CD4-positive, alpha-beta memory T cell (primary cell): ENCODE data around the gene DARS1. TPM values are rescaled to one million over a fixed set of nuclear protein-coding genes. Genes with fewer than 3 reads are reported as not detected.
A peak's percentile ranks its signal among the peaks of the same experiment; 100 is the strongest.

Experiments
- CTCF ChIA-PET: fragments of 350-600 bp; sonication (Branson Sonifier 250); formaldehyde crosslinking; loops from one replicate; lab custom pipeline; 2021; ENCODE audit warnings: inconsistent platforms; ENCODE audit not compliant: partially characterized antibody; lab: Charles Lee
- POLR2A ChIA-PET: fragments of 350-600 bp; sonication (Branson Sonifier 250); formaldehyde crosslinking; loops from one replicate; lab custom pipeline; 2021; ENCODE audit not compliant: partially characterized antibody; lab: Charles Lee
- DNase-seq, 5 donors: peaks; one replicate each; pipeline versions ENCODE4 v3.0.0 to v3.0.0-alpha.2; 2020 to 2022; ENCODE audit warnings: mixed read lengths in 1 of 5
- H3K27ac ChIP-seq: one replicate; pipeline ENCODE4 v1.7.0; 2013; ENCODE audit warnings: low read depth, low read length
- H3K27me3 ChIP-seq: 2 replicates; pipeline ENCODE4 v1.7.0; 2013; ENCODE audit warnings: mild to moderate bottlenecking, low read length, moderate library complexity; ENCODE audit not compliant: insufficient read depth
- H3K36me3 ChIP-seq: 2 replicates; pipeline ENCODE4 v1.7.0; 2013; ENCODE audit warnings: mild to moderate bottlenecking, low read length, moderate library complexity; ENCODE audit not compliant: insufficient read depth
- H3K4me1 ChIP-seq: 2 replicates; pipeline ENCODE4 v1.7.0; 2013; ENCODE audit warnings: mild to moderate bottlenecking, low read length, moderate library complexity; ENCODE audit not compliant: insufficient read depth
- H3K4me3 ChIP-seq, 2 donors: one replicate each; pipeline ENCODE4 v1.7.0; 2013; ENCODE audit warnings: low read length in 2 of 2, mild to moderate bottlenecking in 1 of 2
- H3K9me3 ChIP-seq, 2 donors: one replicate each; pipeline ENCODE4 v1.7.0; 2013; ENCODE audit warnings: low read length in 2 of 2, control low read depth in 1 of 2; ENCODE audit not compliant: control insufficient read depth in 1 of 2
- H3K27ac Mint-ChIP-seq, 7 donors: one replicate each; pipeline ENCODE4 v1.8.0; 2020 to 2021; ENCODE audit warnings: mixed read lengths in 7 of 7, mild to moderate bottlenecking in 6 of 7, inconsistent platforms in 3 of 7, moderate library complexity in 3 of 7
- H3K27me3 Mint-ChIP-seq, 2 donors: one replicate each; pipeline ENCODE4 v1.8.0; 2020 to 2021; ENCODE audit warnings: mixed read lengths in 2 of 2
- H3K36me3 Mint-ChIP-seq, 2 donors: one replicate each; pipeline ENCODE4 v1.8.0; 2020 to 2021; ENCODE audit warnings: mixed read lengths in 2 of 2, inconsistent platforms in 1 of 2, mild to moderate bottlenecking in 1 of 2
- H3K4me1 Mint-ChIP-seq, 4 donors: one replicate each; pipeline ENCODE4 v1.8.0; 2020 to 2021; ENCODE audit warnings: mixed read lengths in 4 of 4, mild to moderate bottlenecking in 1 of 4
- H3K4me3 Mint-ChIP-seq, 8 donors: one replicate each; pipeline ENCODE4 v1.8.0; 2020 to 2021; ENCODE audit warnings: mixed read lengths in 8 of 8, mild to moderate bottlenecking in 7 of 8, moderate library complexity in 6 of 8, inconsistent platforms in 3 of 8
- H3K9me3 Mint-ChIP-seq, 8 donors: one replicate each; pipeline ENCODE4 v1.8.0; 2020 to 2021; ENCODE audit warnings: mixed read lengths in 8 of 8, mild to moderate bottlenecking in 5 of 8, inconsistent platforms in 3 of 8, moderate library complexity in 1 of 8
- intact Hi-C: fragments of 100-400 bp; cut with micrococcal nuclease; formaldehyde crosslinking; loops from one replicate; pipeline ENCODE4 v1.15.1; 2023
- polyA plus RNA-seq, 2 donors: library from polyadenylated mRNA; unstranded; fragments of 300-500 nt; fragmentation: Illumina TruSeq; gene quantifications; one replicate each; pipeline ENCODE4 v1.2.3, GENCODE V29; 2021
- total RNA-seq, 2 experiments: library from RNA; stranded (reverse); gene quantifications; one replicate each; pipeline ENCODE4 v1.2.3, GENCODE V29; 2021

DARS1 gene
- total and polyA plus RNA-seq, 4 experiments from 2014 or later = 84.9 to 230 (median 99.7) TPM

- H3K9me3 ChIP-seq = no peaks in the 10 kb centered on the region
- DNase-seq = peak in 4 of 5 donors; percentile 46 to 59 (median 54)
- Mint-ChIP-seq H3K9me3 (no peaks in the 10 kb centered on the region), H3K4me3 (no peak overlapping the region), H3K4me1 (peaks cover 0 to 8% (median 3%) of the 10 kb centered on the region in 4 donors), H3K36me3 (peaks cover 9 to 20% of the 10 kb centered on the region in 2 donors), H3K27ac (peak overlapping the region in 5 of 7 donors; percentile 1 to 86 (median 74)), H3K27me3 (no peaks in the 10 kb centered on the region)
- POLR2A ChIA-PET = interaction anchor here (1.0 to 5.0 kb wide), 2 partner anchors 203 to 467 kb away, joined by 5 to 44 read pairs; no protein-coding TSS in a partner anchor
- no peaks in the 10 kb centered on the region for H3K4me1 ChIP-seq
- H3K27me3 ChIP-seq = no peaks in the 10 kb centered on the region
- H3K36me3 ChIP-seq = peaks cover 9% of the 10 kb centered on the region
- no peak overlapping the region for H3K27ac ChIP-seq
- intact Hi-C loops = loop anchor here (1.0 to 5.0 kb wide), 7 partner anchors 46 to 468 kb away; no protein-coding TSS in a partner anchor
- CTCF ChIA-PET = interaction anchor here (1.4 to 7.4 kb wide), 2 partner anchors 466 to 474 kb away, joined by 4 to 487 read pairs; no protein-coding TSS in a partner anchor
- H3K4me3 ChIP-seq = no peak overlapping the region
Observed at GRCh38 chr2:135916207-135916606, 69.2 kb downstream of the DARS1 start.

GRCh38 chr2:135914485-135914884 is 70.9 kb downstream of the DARS1 start:
- H3K27me3 Mint-ChIP-seq = no peaks in the 10 kb centered on the region
- peak overlapping the region in 2 of 7 donors; percentile 31 to 71 for H3K27ac Mint-ChIP-seq

DNA sequence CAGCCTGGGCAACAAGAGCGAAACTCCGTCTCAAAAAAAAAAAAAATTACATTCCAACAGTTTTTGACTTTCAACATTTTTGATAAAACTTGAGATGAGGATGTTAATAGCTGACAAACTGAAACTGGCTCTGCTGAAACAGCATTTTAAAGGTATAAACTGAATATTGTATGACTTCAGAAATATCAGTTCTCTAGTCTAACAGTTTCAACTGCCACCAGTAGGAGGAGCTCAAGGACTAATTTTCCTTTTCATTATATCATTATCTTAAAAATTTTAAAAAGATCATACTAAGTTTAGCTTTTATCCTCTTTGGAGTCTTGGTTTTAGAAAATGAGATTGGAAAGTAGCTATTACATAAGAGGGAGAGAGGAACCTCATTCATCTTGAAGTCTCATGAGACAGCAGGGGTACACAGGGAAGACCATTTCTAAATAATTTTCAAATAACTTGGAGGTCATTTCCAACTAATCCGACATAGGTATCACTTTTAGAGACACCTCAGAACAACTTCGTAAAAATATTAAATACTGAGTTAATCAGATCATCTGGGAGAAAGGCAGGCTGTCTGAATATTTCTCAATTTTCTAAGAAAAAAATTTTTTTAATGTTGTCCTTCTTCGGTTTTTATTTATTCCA is 71.6 kb downstream of the DARS1 start:
- no peak overlapping the region for H3K4me3 Mint-ChIP-seq
- Histone ChIP-seq H3K27ac (no peak overlapping the region), H3K4me1 (no peaks in the 10 kb centered on the region), H3K4me3 (no peak overlapping the region), H3K27me3 (no peaks in the 10 kb centered on the region), H3K36me3 (peaks cover 16% of the 10 kb centered on the region), H3K9me3 (no peaks in the 10 kb centered on the region)
- peaks cover 22 to 29% of the 10 kb centered on the region in 2 donors for H3K36me3 Mint-ChIP-seq
- H3K27ac Mint-ChIP-seq = peak overlapping the region; percentile 34 to 90 (median 81)
- H3K4me1 Mint-ChIP-seq = peaks cover 0 to 8% (median 3%) of the 10 kb centered on the region in 4 donors
- POLR2A ChIA-PET = interaction anchor here (0.6 to 5.0 kb wide), 6 partner anchors 8 to 470 kb away, joined by 3 to 44 read pairs (median 6); no protein-coding TSS in a partner anchor
- DNase-seq = peak; percentile 48 to 61 (median 58)
- no peaks in the 10 kb centered on the region for H3K27me3 Mint-ChIP-seq
- CTCF ChIA-PET = interaction anchor here (0.7 to 7.4 kb wide), 43 partner anchors 9 to 1925 kb away, joined by 3 to 487 read pairs (median 3); no protein-coding TSS in a partner anchor
- no peaks in the 10 kb centered on the region for H3K9me3 Mint-ChIP-seq
- intact Hi-C loops = no loop called here

More at GRCh38 chr2:135914485-135914884, 70.9 kb downstream of the DARS1 start:
- intact Hi-C loops = no loop called here
- Histone ChIP-seq H3K4me1 (no peaks in the 10 kb centered on the region), H3K9me3 (no peaks in the 10 kb centered on the region), H3K27ac (no peak overlapping the region), H3K4me3 (no peak overlapping the region), H3K36me3 (peaks cover 16% of the 10 kb centered on the region), H3K27me3 (no peaks in the 10 kb centered on the region)
- H3K4me1 Mint-ChIP-seq = peaks cover 0 to 8% (median 3%) of the 10 kb centered on the region in 4 donors
- ChIA-PET POLR2A (interaction anchor here (0.7 to 5.0 kb wide), 6 partner anchors 200 to 469 kb away, joined by 3 to 44 read pairs (median 4); no protein-coding TSS in a partner anchor), CTCF (interaction anchor here (0.7 to 7.4 kb wide), 32 partner anchors 8 to 1924 kb away, joined by 3 to 487 read pairs (median 4); no protein-coding TSS in a partner anchor)
- no peak overlapping the region for H3K4me3 Mint-ChIP-seq
- DNase-seq = no peak
- H3K9me3 Mint-ChIP-seq = no peaks in the 10 kb centered on the region
- H3K36me3 Mint-ChIP-seq = peaks cover 18 to 28% of the 10 kb centered on the region in 2 donors

DNA sequence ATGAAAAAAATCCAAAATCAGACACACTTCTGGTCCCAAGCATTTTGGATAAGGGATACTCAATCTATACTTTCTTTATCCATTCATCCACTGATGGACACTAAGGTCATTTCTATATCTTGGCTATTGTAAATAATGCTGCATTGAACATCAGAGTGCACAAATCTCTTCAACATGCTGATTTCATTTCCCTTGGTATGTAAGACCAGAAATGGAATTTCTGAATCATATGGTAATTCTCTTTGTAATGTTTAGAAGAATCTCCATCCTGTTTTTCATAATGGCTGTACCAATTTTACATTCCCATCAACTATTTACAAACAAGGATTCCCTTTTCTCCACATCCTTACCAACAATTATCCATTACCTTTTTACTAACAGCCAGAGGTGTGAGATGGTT is 75.5 kb downstream of the DARS1 start:
- H3K27me3 ChIP-seq = no peaks in the 10 kb centered on the region
- peak overlapping the region in 1 of 7 donors; percentile 27 for H3K27ac Mint-ChIP-seq
- H3K27ac ChIP-seq = no peak overlapping the region
- CTCF ChIA-PET = interaction anchor here (0.6 to 2.0 kb wide), 5 partner anchors 49 to 474 kb away, joined by 3 to 16 read pairs (median 4); no protein-coding TSS in a partner anchor
- no peak overlapping the region for H3K4me3 ChIP-seq
- no peak for DNase-seq
- no peaks in the 10 kb centered on the region for H3K9me3 Mint-ChIP-seq
- H3K4me1 Mint-ChIP-seq = no peaks in the 10 kb centered on the region
- H3K9me3 ChIP-seq = no peaks in the 10 kb centered on the region
- peaks cover 46 to 57% of the 10 kb centered on the region in 2 donors for H3K36me3 Mint-ChIP-seq
- H3K4me3 Mint-ChIP-seq = no peak overlapping the region
- POLR2A ChIA-PET = no interaction called here
- intact Hi-C loops = no loop called here
- no peaks in the 10 kb centered on the region for H3K27me3 Mint-ChIP-seq
- H3K4me1 ChIP-seq = no peaks in the 10 kb centered on the region
- H3K36me3 ChIP-seq = peaks cover 32% of the 10 kb centered on the region

DNA sequence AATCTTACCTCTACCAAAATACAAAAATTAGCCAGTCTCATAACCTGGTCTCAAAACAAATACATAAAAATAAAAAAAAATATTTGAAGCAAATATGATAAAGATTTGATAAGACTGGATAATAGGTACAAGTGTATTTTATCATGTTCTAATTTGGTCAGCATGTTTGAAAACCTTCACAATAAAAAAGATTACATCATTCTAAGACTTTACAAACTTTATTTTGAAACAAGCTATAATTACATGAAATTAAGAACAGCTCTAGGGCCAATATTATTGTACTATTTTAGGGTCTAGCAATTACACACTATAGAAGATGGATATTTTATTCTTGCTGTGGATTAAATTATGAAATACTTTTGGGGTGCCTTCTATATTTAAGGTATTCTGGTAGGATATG is 79.7 kb downstream of the DARS1 start:
- H3K27me3 Mint-ChIP-seq = no peaks in the 10 kb centered on the region
- H3K27me3 ChIP-seq = no peaks in the 10 kb centered on the region
- H3K4me1 Mint-ChIP-seq = no peaks in the 10 kb centered on the region
- H3K36me3 Mint-ChIP-seq = peaks cover 43 to 61% of the 10 kb centered on the region in 2 donors
- no peak overlapping the region for H3K27ac ChIP-seq
- no peaks in the 10 kb centered on the region for H3K9me3 Mint-ChIP-seq
- H3K4me3 ChIP-seq = no peak overlapping the region
- H3K36me3 ChIP-seq = peaks cover 20% of the 10 kb centered on the region
- peak overlapping the region in 2 of 7 donors; percentile 4 to 27 for H3K27ac Mint-ChIP-seq
- no peaks in the 10 kb centered on the region for H3K9me3 ChIP-seq
- H3K4me3 Mint-ChIP-seq = no peak overlapping the region
- intact Hi-C loops = no loop called here
- POLR2A ChIA-PET = no interaction called here
- CTCF ChIA-PET = interaction anchor here (1.6 kb wide), 1 partner anchor 479 kb away, joined by 7 read pairs; no protein-coding TSS in a partner anchor
- no peaks in the 10 kb centered on the region for H3K4me1 ChIP-seq
- DNase-seq = no peak

DNA sequence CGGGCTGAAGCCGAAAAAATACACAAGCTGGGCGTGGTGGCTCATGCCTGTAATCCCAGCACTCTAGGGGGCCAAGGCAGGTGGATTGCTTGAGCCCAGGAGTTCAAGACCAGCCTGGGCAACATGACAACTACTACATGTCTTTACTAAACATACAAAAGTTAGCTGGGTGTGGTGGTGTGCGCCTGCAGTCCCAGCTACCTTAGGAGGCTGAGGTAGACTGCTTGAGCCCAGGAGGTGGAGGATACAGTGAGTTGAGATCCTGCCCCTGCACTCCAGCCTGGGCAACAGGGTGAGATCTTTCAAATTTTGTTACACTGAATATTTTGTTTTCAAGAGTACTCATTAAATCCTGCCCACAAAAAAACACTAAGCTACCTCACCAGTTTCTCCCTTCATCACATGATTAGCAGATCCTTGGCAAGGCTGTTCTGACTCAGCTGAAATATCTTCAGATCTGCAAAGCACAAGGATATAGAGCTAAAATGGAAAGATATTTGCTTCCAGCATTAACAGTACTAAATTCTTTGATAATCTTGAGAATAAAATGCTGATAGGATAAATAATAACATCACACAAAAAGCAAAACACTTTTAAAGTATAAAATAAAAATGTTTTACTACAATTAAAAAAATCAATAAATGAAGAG is 81.0 kb downstream of the DARS1 start:
- Histone ChIP-seq H3K9me3 (no peaks in the 10 kb centered on the region), H3K27ac (no peak overlapping the region), H3K36me3 (peaks cover 16% of the 10 kb centered on the region), H3K4me3 (no peak overlapping the region), H3K27me3 (no peaks in the 10 kb centered on the region), H3K4me1 (no peaks in the 10 kb centered on the region)
- POLR2A ChIA-PET = no interaction called here
- no peaks in the 10 kb centered on the region for H3K9me3 Mint-ChIP-seq
- CTCF ChIA-PET = interaction anchor here (0.7 to 1.6 kb wide), 3 partner anchors 9 to 486 kb away, joined by 3 to 7 read pairs (median 5); no protein-coding TSS in a partner anchor
- DNase-seq = no peak
- H3K36me3 Mint-ChIP-seq = peaks cover 35 to 49% of the 10 kb centered on the region in 2 donors
- H3K4me1 Mint-ChIP-seq = no peaks in the 10 kb centered on the region
- no peak overlapping the region for H3K4me3 Mint-ChIP-seq
- intact Hi-C loops = no loop called here
- peak overlapping the region in 2 of 7 donors; percentile 29 to 54 for H3K27ac Mint-ChIP-seq
- H3K27me3 Mint-ChIP-seq = no peaks in the 10 kb centered on the region
